8988T (cell line): ENCODE results near the gene GUCY2D.
"Not testable (repeated sequence)": the region's sequence is repeated elsewhere in the genome, so short reads cannot be mapped to it uniquely, and the experiment has no call there.

Source experiments
- DNase-seq: peaks from one replicate; pipeline ENCODE4 v3.0.0; 2011

Gene GUCY2D

GRCh38 chr17:8046929-8047768, 44.7 kb downstream of the GUCY2D start:
- no peak for DNase-seq

DNA sequence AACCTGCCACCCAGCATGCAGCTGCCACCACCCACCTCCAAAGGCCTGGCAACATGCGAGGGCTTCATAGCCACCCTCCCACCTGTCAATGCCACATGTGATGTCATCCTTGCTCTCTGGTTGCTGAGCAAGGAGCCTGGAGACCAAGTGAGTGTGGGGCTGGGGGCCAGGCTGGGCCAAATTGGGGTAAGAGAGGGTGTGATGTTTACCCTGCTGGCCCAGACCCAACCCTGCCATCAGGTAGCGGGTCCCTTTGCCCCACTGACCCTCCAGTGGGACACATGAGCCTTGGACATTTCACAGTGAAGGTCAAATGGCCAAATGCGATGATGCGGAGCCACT, 45.3 kb downstream of the GUCY2D start:
- DNase-seq: no peak

DNA sequence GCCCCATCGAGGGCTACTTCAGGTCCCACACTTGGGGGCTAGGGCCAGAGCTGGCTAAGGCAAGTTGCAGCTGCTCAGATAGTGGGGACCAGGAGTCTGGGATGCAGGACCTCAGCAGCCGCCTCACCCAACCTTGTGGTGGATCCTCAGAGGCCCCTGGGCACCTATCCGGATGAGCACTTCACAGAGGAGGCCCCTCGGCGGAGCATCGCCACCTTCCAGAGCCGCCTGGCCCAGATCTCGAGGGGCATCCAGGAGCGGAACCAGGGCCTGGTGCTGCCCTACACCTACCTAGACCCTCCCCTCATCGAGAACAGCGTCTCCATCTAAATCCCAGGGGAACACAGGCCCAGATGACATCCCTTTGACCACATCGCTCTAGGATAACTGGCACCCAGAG, 45.8 kb downstream of the GUCY2D start:
- no peak for DNase-seq

- no peak for DNase-seq
Measured at GRCh38 chr17:8048736-8049135, 46.3 kb downstream of the GUCY2D start.

- no peak for DNase-seq
Measured at GRCh38 chr17:8051831-8052230, 49.4 kb downstream of the GUCY2D start.

DNA sequence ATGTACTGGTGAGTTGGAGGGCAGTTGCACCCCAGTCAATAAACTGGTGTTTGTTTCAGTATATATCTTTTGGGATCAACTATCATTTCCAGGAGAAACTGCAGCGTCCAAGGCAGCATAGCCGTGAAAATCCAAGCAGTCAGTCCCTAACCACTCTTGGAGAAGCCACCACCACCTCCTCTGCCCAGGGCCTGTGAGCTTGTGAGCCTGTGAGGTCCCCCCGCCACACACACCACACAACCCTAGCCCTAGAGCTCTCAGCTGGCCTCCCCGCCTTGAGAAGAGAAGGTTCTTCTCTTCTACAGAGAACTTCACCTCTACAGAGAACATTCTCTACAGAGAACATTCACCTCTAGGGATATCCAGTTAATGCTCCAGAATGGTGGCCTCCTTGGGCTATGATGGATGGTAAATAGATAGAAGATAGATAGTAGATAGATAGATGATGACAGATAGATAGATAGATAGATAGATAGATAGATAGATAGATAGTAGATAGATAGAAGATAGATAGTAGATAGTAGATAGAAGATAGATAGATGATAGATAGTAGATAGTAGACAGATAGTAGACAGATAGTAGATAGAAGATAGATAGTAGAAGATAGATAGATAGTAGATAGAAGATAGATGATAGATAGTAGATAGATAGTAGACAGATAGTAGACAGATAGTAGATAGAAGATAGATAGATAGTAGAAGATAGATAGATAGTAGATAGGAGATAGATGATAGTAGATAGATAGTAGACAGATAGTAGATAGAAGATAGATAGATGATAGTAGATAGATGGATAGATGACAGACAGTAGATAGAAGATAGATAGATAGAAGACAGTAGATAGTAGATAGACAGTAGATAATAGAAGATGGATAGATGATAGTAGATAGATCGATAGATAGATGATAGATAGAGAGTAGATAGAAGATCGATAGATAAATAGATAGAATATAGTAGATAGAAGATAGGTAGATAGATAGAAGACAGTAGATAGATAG, 50.1 kb downstream of the GUCY2D start:
- no peak for DNase-seq

DNA sequence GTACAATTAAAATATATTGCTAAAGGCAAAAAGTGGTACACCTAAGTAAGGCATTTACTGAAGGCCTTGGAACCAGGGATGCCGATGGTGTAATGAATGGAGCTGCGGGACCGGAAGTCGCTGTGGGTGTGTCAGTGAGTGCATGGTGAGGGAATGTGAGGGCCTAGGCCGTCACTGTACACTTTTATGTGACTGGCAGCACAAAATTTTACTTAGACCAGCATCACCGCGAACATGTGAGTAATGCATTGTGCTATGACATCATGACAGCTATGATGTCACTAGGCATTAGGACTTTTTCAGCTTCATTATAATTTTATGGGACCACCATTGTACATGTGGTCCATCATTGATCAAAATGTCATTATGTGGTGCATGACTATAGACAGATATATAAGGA, 51.2 kb downstream of the GUCY2D start:
- no peak for DNase-seq

- DNase-seq: no peak
Measured at GRCh38 chr17:8055851-8056231, 53.4 kb downstream of the GUCY2D start.

DNA sequence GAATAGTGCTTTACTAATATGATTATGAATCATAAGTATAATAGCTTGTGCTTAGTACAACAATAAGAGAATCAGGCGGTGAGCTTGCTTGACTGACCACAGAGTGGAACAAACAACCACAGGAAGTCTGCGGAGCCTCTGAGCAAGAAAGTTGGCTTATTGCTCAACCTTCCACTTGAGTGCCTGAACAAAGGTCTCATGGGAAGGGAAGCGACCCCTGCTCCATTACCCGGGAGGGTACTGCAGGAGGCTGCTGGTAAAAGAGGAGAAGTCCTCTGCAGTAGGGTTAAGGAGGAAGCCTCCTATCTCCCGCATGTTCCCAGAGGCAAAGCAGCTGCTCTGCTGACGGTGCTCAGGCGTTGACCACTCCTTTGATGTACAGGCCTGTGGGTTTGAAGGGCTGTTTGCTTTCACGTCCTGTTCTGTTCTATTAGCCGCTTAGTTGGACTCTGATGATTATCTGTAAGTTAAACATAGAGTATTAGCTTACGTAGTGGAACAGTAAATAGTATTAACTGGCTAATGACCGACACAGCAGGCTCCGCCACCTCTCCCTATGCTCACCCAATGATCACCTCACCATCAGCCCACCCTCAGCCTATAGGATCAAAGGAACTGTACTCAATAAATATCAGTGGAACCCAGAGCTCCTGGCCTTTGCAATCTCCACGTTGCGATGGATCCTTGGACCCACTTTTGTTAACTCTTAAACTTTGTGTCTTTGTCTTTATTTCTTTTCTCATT, 54.0 kb downstream of the GUCY2D start:
- DNase-seq: no peak

GRCh38 chr17:8056976-8057625, 54.7 kb downstream of the GUCY2D start:
- no peak for DNase-seq

DNA sequence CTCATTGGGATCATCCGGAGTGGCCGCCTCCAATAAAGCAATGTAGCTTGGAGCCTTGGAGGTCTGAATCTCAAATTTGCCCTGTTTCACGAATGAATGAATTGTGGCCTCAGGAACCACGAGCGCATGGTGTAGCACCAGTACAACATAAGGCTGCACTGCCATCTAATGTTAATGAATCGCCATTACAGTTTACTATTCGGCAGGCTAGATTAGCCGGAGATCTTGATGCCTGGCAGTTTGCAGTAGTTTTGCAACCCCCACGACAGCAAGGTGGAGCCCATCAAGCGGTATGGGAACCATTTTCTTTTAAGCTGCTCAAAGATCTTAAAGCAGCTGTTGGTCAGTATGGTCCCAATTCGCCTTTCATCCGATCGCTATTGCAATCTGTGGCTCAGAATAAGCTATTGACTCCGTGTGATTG, 55.3 kb downstream of the GUCY2D start:
- DNase-seq: peak; percentile 68

DNA sequence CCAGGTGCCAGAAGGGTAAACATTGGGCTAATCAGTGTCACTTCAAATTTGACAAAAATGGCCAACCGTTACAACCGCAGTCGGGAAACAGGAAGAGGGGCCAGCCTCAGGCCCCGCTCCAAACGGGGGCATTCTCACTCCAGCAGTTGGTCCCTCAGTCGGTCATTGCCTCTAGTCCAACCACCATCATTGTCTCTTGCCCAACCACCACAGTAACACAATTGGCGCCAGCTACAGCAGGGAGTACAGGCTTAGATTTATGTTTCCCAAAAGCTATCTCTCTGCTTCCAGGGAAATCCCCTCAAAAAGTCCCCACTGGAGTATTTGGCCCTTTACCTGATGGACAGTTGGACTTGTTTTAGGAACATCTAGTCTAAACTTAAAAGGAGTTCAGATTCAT, 56.7 kb downstream of the GUCY2D start:
- DNase-seq: no peak

DNA sequence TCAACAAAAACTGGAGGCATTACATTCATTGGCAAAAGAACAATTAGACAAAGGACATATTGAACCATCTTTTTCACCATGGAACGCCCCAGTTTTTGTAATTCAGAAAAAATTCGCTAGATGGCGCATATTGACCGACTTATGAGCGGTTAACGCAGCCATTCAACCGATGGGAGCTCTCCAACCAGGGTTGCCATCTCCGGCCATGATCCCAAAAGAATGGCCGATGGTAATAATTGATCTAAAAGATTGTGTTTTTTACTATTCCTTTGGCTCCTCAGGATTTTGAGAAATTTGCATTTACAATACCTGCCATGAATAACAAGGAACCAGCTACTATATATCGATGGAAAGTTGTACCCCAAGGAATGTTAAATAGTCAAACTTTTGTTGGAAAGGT, 57.9 kb downstream of the GUCY2D start:
- no peak for DNase-seq

DNA sequence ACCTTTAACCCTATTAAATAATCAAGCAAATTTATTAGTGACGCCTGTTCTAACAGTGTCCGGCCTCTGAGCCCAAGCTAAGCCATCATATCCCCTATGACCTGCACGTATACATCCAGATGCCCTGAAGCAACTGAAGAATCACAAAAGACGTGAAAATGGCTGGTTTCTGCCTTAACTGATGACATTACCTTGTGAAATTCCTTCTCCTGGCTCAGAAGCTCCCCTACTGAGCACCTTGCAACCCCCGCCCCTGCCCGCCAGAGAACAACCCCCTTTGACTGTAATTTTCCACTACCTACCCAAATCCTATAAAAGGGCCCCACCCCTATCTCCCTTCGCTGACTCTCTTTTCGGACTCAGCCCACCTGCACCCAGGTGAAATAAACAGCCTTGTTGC, 59.4 kb downstream of the GUCY2D start:
- not testable (repeated sequence) for DNase-seq

GRCh38 chr17:8062435-8062806, 60.0 kb downstream of the GUCY2D start:
- DNase-seq: no peak

- DNase-seq: no peak
Measured at GRCh38 chr17:8062807-8063483, 60.5 kb downstream of the GUCY2D start.

GRCh38 chr17:8063761-8064534, 61.5 kb downstream of the GUCY2D start:
- DNase-seq: no peak

- no peak for DNase-seq
Measured at GRCh38 chr17:8064561-8065019, 62.2 kb downstream of the GUCY2D start.

GRCh38 chr17:8066841-8067775, 64.7 kb downstream of the GUCY2D start:
- no peak for DNase-seq

DNA sequence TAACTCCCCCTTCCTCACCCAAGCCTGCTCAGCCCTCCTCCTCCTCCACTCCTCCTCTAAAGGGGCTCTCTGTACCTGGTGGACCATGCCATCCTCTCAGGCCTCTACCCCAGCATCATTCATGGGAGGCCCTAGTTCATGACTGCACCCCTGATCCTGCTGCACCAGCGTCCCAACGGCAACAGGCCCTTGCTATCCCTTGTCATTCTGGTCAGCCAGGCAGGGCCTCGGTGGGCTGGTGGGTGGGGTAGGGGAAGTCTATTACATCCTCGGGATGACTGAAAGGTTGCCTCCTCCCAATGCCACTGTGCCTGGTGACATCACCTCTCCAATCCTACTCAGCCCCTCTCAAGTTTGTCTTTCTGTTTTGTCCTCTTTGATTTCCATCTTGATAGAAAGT, 65.4 kb downstream of the GUCY2D start:
- DNase-seq: no peak
